GM23248 (cell line): ENCODE data around the gene TRAPPC12. TPM values are rescaled to one million over a fixed set of nuclear protein-coding genes. Genes with fewer than 3 reads are reported as not detected.
"Not testable (repeated sequence)": the region's sequence is repeated elsewhere in the genome, so short reads cannot be mapped to it uniquely, and the experiment has no call there.

Experiments
- DNase-seq: peaks from one replicate; pipeline ENCODE4 v3.0.0-alpha.2; 2015
- H2AFZ ChIP-seq: fragments of 200-600 bp; sonication (generic); 2 replicates; pipeline ENCODE4 v1.6.1; 2016; ENCODE audit warnings: antibody characterized with exemption
- H3F3A ChIP-seq: fragments of 200-600 bp; sonication (generic); 2 replicates; pipeline ENCODE4 v1.6.1; 2016; ENCODE audit warnings: mild to moderate bottlenecking, antibody characterized with exemption, mixed run types; ENCODE audit not compliant: insufficient read depth
- H3K27ac ChIP-seq: fragments of 200-600 bp; sonication (generic); 2 replicates; pipeline ENCODE4 v1.5.1; 2016; ENCODE audit warnings: mild to moderate bottlenecking
- H3K27me3 ChIP-seq: fragments of 200-600 bp; sonication (generic); replicated peaks from 2 replicates; pipeline ENCODE4 v1.6.1; 2016; ENCODE audit warnings: mild to moderate bottlenecking; ENCODE audit not compliant: insufficient read depth
- H3K36me3 ChIP-seq: fragments of 200-600 bp; sonication (generic); 2 replicates; pipeline ENCODE4 v1.6.1; 2016; ENCODE audit warnings: low read depth, mild to moderate bottlenecking
- H3K4me1 ChIP-seq: fragments of 200-600 bp; sonication (generic); 2 replicates; pipeline ENCODE4 v1.6.1; 2016; ENCODE audit warnings: mild to moderate bottlenecking; ENCODE audit not compliant: insufficient read depth
- H3K4me2 ChIP-seq: fragments of 200-600 bp; sonication (generic); one replicate; pipeline ENCODE4 v1.6.1; 2016; ENCODE audit warnings: mild to moderate bottlenecking; ENCODE audit not compliant: unreplicated experiment
- H3K4me3 ChIP-seq: fragments of 200-600 bp; sonication (generic); 2 replicates; pipeline ENCODE4 v1.5.1; 2016; ENCODE audit warnings: mild to moderate bottlenecking
- H3K79me2 ChIP-seq: fragments of 200-600 bp; sonication (generic); 2 replicates; pipeline ENCODE4 v1.6.1; 2016; ENCODE audit warnings: mild to moderate bottlenecking; ENCODE audit not compliant: insufficient read depth
- H3K9ac ChIP-seq: fragments of 200-600 bp; sonication (generic); 2 replicates; pipeline ENCODE4 v1.6.1; 2016; ENCODE audit warnings: mild to moderate bottlenecking
- H3K9me2 ChIP-seq: fragments of 200-600 bp; sonication (generic); 2 replicates; pipeline ENCODE4 v1.6.1; 2016; ENCODE audit warnings: mixed run types, mild to moderate bottlenecking, moderate library complexity; ENCODE audit not compliant: insufficient read depth
- H3K9me3 ChIP-seq: fragments of 200-600 bp; sonication (generic); one replicate; pipeline ENCODE4 v1.6.1; 2017; ENCODE audit warnings: low read depth
- H4K20me1 ChIP-seq: fragments of 200-600 bp; sonication (generic); 2 replicates; pipeline ENCODE4 v1.6.0; 2016; ENCODE audit not compliant: insufficient read depth
- EZH2 ChIP-seq: fragments of 200-600 bp; sonication (generic); IDR thresholded peaks from 2 replicates; pipeline ENCODE4 v1.6.1; 2018; ENCODE audit warnings: antibody characterized with exemption, mild to moderate bottlenecking; ENCODE audit not compliant: insufficient read depth, poor library complexity, severe bottlenecking
- EZH2phosphoT487 ChIP-seq: fragments of 200-600 bp; sonication (generic); IDR thresholded peaks from 2 replicates; pipeline ENCODE4 v1.6.1; 2018; ENCODE audit warnings: antibody characterized with exemption, moderate library complexity, mild to moderate bottlenecking, low read depth; ENCODE audit not compliant: insufficient read depth
- WGBS, 2 experiments: methylation state at CpG; one replicate each; pipeline ENCODE4 v1.1.6; 2015 to 2017; ENCODE audit warnings: low lambda C conversion rate in 2 of 2, low coverage in 1 of 2; ENCODE audit errors: missing lambda C conversion rate in 2 of 2; 5-methylcytosine and 5-hydroxymethylcytosine counted together
- in situ Hi-C: fragments of 300-500 bp; cut with MboI; formaldehyde crosslinking; loops from 2 replicates; pipeline ENCODE4 v1.15.0; 2020
- polyA plus RNA-seq: library from polyadenylated mRNA; unstranded; fragments of >200 nt; fragmentation: Nextera tagmentation; extraction: Ambion mirVana; gene quantifications from 2 replicates; pipeline ENCODE4 v1.2.1, GENCODE V29; 2016
- total RNA-seq: library from RNA; depleted of rRNA; stranded (reverse); fragments of >200 nt; shearing (Covaris generic); gene quantifications from 2 replicates; pipeline ENCODE4 v1.2.3, GENCODE V29; 2014

The TRAPPC12 gene
- total and polyA plus RNA-seq, 2 experiments from 2014 or later, result 29.3 to 48.1 TPM

DNA sequence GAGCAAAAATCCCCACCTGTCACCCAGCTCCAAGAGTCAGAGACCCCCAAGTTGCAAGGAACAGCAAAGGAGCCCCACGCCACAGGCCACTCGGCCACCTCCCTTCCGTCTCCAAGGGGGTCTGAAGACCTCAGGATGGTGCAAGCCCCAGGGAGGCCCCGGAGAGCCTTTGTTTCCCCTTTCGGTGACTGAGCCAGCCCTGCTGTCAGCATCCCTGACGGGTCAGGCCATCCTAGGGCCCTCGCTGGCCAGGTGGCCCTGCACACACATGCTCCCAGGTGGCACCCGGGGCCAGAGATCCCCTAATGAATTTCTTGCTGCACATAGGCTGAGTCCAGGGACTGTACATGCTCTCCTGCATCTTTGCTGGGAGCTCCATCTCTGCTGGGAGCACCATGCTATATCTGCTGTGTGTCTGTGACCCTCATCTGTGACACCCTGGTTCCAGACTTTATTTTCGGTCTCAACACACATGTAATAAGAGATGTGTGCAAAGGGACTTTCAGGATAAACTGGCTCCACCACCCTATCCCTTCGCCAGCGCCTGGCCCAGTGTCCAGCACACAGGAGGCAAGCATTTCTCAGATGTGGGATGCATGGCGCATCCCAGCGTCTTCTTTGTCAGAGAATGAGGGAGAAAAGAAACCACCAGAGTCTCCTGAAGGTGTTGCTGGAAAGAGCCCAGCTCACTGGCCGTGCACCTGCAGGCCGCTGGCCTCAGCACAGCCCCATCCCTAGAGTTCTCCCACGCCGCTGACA is 112.4 kb downstream of the TRAPPC12 start:
- no peaks in the 10 kb centered on the region for H3K4me1 ChIP-seq
- no peak overlapping the region for H3K4me2 ChIP-seq
- H4K20me1 ChIP-seq, result no peaks in the 10 kb centered on the region
- DNase-seq, result no peak
- no peak for TF ChIP-seq EZH2phosphoT487
- no peak for TF ChIP-seq EZH2
- no peaks in the 10 kb centered on the region for H3K9me2 ChIP-seq
- in situ Hi-C loops, result no loop called here
- WGBS, 2 experiments, result 89 to 90% methylated on average over 17 of the region's 17 CpGs
- H3K36me3 ChIP-seq, result no peaks in the 10 kb centered on the region; the same call in 1 of the 2 replicates
- no peaks in the 10 kb centered on the region for H3K9me3 ChIP-seq
- H3K4me3 ChIP-seq, result no peak overlapping the region
- H3K27me3 ChIP-seq, result no peaks in the 10 kb centered on the region
- 0 out of 2 replicates have a peak, but pooled peaks cover 3% of the 10 kb centered on the region for H3F3A ChIP-seq
- H3K27ac ChIP-seq, result no peak overlapping the region
- no peak overlapping the region for H2AFZ ChIP-seq
- H3K79me2 ChIP-seq, result no peaks in the 10 kb centered on the region
- H3K9ac ChIP-seq, result no peak overlapping the region

DNA sequence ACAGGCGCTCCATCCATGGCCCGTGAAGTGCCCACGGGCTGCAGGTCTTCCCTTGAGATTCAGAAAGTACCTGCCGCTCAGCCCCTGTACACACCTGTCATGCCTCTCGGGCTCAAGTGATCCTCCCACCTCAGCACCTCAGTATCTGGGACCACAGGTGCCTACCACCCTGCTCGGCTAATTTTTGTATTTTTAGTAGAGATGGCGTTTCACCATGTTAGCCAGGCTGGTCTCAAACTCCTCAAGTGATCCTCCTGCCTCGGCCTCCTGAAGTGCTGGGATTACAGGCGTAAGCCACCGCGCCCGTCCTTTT is 112.9 kb downstream of the TRAPPC12 start:
- H3K27ac ChIP-seq, result peak overlapping the region; percentile 43; the same call in 1 of the 2 replicates
- H2AFZ ChIP-seq, DNase-seq, H3K9me3 ChIP-seq, H3F3A ChIP-seq, H3K27me3 ChIP-seq, H3K9me2 ChIP-seq, in situ Hi-C loops, H3K79me2 ChIP-seq, H4K20me1 ChIP-seq, H3K4me1 ChIP-seq, H3K4me2 ChIP-seq, H3K4me3 ChIP-seq, H3K36me3 ChIP-seq, H3K9ac ChIP-seq: not testable (repeated sequence)
- WGBS, 2 experiments, result 94 to 96% methylated on average over 12 of the region's 12 CpGs

DNA sequence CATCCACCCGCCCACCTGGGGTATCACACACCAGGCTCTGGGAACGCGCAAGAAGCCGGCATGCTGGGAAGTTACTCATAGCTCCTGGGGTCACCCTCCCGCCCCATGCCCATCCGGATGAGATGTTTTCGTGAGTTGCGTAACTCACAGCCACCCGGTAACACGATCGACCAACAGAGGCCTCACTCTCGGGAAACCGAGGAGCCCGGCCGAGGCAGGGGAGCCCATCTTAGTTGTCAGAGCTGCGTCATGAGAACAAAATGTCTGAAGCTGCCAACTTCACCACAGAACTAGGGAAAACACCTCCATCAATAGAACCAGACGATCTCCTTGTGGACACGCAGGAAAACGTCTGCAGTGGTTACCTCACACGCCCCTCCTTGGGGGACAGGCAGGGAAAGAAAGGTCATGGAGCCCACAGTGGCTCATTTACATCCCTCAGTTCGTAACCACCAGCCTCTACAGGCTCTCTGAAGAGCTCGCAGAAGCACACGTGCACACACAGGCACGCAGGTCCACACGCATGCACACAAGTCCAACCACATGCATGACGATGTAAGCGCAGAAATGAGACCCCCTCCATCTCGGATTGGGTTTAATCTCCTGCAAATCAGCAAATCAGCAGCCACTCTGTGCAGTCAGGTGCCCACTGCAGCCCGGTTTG is 113.6 kb downstream of the TRAPPC12 start:
- H3K36me3 ChIP-seq, result peaks cover 8% of the 10 kb centered on the region
- H4K20me1 ChIP-seq, result no peaks in the 10 kb centered on the region
- no peaks in the 10 kb centered on the region for H3K9me3 ChIP-seq
- 0 out of 2 replicates have a peak, but pooled peaks cover 3% of the 10 kb centered on the region for H3F3A ChIP-seq
- no peak overlapping the region for H2AFZ ChIP-seq
- H3K27me3 ChIP-seq, result no peaks in the 10 kb centered on the region
- H3K4me3 ChIP-seq, result no peak overlapping the region
- DNase-seq, result peak; percentile 70
- H3K27ac ChIP-seq, result peak overlapping the region; percentile 43
- no peak for TF ChIP-seq EZH2
- no peak for TF ChIP-seq EZH2phosphoT487
- in situ Hi-C loops, result no loop called here
- no peak overlapping the region for H3K4me2 ChIP-seq
- H3K4me1 ChIP-seq, result no peaks in the 10 kb centered on the region
- H3K9me2 ChIP-seq, result no peaks in the 10 kb centered on the region
- WGBS, 2 experiments, result 62 to 64% methylated on average over 29 of the region's 29 CpGs
- peak overlapping the region; percentile 14; the same call in 1 of the 2 replicates for H3K9ac ChIP-seq
- no peaks in the 10 kb centered on the region for H3K79me2 ChIP-seq

- Histone ChIP-seq H3K79me2 (no peaks in the 10 kb centered on the region), H3K4me1 (no peaks in the 10 kb centered on the region), H3F3A (0 out of 2 replicates have a peak, but pooled peaks cover 3% of the 10 kb centered on the region), H3K4me3 (no peak overlapping the region), H3K4me2 (no peak overlapping the region), H4K20me1 (no peaks in the 10 kb centered on the region), H3K27me3 (no peaks in the 10 kb centered on the region), H3K27ac (peak overlapping the region; percentile 43), H3K9me2 (no peaks in the 10 kb centered on the region), H3K36me3 (peaks cover 14% of the 10 kb centered on the region), H3K9ac (peak overlapping the region; percentile 14; the same call in 1 of the 2 replicates), H2AFZ (no peak overlapping the region), H3K9me3 (no peaks in the 10 kb centered on the region)
- no peak for DNase-seq
- TF ChIP-seq EZH2, result no peak
- no peak for TF ChIP-seq EZH2phosphoT487
- WGBS, 2 experiments, result 40 to 46% methylated on average over 10 of the region's 10 CpGs
- in situ Hi-C loops, result no loop called here
These were observed 114.1 kb downstream of the TRAPPC12 start for GRCh38 chr2:3493615-3494007.
